ENCODE measurements around the gene YBX3.
"Not testable (repeated sequence)": the region's sequence is repeated elsewhere in the genome, so short reads cannot be mapped to it uniquely, and the experiment has no call there.

YBX3 gene

GRCh38 chr12:10722905-10723746 lies at the start of gene YBX3:
Gene YBX3 (minus strand): TSS chr12:10723323. CDS start chr12:10723111, 212 bp downstream.
- peak; percentile 93 for DNase-seq (ENCODE audit: low spot score)

- DNase-seq (ENCODE audit: low spot score): peak; percentile 69
Observed at GRCh38 chr12:10771132-10771733, 48.1 kb upstream of the YBX3 start.

GRCh38 chr12:10759657-10760056 lies 36.5 kb upstream of the YBX3 start:
- DNase-seq (ENCODE audit: low spot score): no peak

- no peak for DNase-seq (ENCODE audit: low spot score)
Observed at GRCh38 chr12:10756194-10756593, 33.1 kb upstream of the YBX3 start.

- no peak for DNase-seq (ENCODE audit: low spot score)
Observed at GRCh38 chr12:10753059-10753458, 29.9 kb upstream of the YBX3 start.

- DNase-seq (ENCODE audit: low spot score): no peak
Observed at GRCh38 chr12:10750385-10750727, 27.2 kb upstream of the YBX3 start.

- DNase-seq (ENCODE audit: low spot score): peak; percentile 93
Observed at GRCh38 chr12:10749700-10750384, 26.7 kb upstream of the YBX3 start.

GRCh38 chr12:10747730-10748129 lies 24.6 kb upstream of the YBX3 start:
- DNase-seq (ENCODE audit: low spot score): no peak

GRCh38 chr12:10743420-10743819 lies 20.3 kb upstream of the YBX3 start:
- not testable (repeated sequence) for DNase-seq (ENCODE audit: low spot score)

- no peak for DNase-seq (ENCODE audit: low spot score)
Observed at GRCh38 chr12:10741845-10742244, 18.7 kb upstream of the YBX3 start.

- peak; percentile 33 for DNase-seq (ENCODE audit: low spot score)
Observed at GRCh38 chr12:10740182-10740581, 17.1 kb upstream of the YBX3 start.

GRCh38 chr12:10739157-10740118 lies 16.3 kb upstream of the YBX3 start:
- no peak for DNase-seq (ENCODE audit: low spot score)

GRCh38 chr12:10737249-10737648 lies 14.1 kb upstream of the YBX3 start:
- DNase-seq (ENCODE audit: low spot score): no peak

GRCh38 chr12:10736463-10736862 lies 13.3 kb upstream of the YBX3 start:
- no peak for DNase-seq (ENCODE audit: low spot score)

- no peak for DNase-seq (ENCODE audit: low spot score)
Observed at GRCh38 chr12:10735428-10735827, 12.3 kb upstream of the YBX3 start.

- no peak for DNase-seq (ENCODE audit: low spot score)
Observed at GRCh38 chr12:10732549-10732948, 9.4 kb upstream of the YBX3 start.

- DNase-seq (ENCODE audit: low spot score): no peak
Observed at GRCh38 chr12:10732066-10732465, 8.9 kb upstream of the YBX3 start.

GRCh38 chr12:10730559-10730958 lies 7.4 kb upstream of the YBX3 start:
- DNase-seq (ENCODE audit: low spot score): no peak

- DNase-seq (ENCODE audit: low spot score): no peak
Observed at GRCh38 chr12:10728091-10728490, 5.0 kb upstream of the YBX3 start.

GRCh38 chr12:10726945-10727344 lies 3.8 kb upstream of the YBX3 start:
- no peak for DNase-seq (ENCODE audit: low spot score)

GRCh38 chr12:10725003-10725402 lies 1.9 kb upstream of the YBX3 start:
- no peak for DNase-seq (ENCODE audit: low spot score)

GRCh38 chr12:10722502-10722904 lies 620 bp downstream of the YBX3 start:
- peak; percentile 63 for DNase-seq (ENCODE audit: low spot score)

Measured in SW480 (cell line).